Osteocyte (in vitro differentiated cells): Measurements from ENCODE around the gene MATN4. TPM values are rescaled to one million over a fixed set of nuclear protein-coding genes. Genes with fewer than 3 reads are reported as not detected.
"Not testable (repeated sequence)": the region's sequence is repeated elsewhere in the genome, so short reads cannot be mapped to it uniquely, and the experiment has no call there.

ENCODE experiments used
- DNase-seq: peaks from one replicate; pipeline ENCODE4 v3.0.0; 2021; ENCODE audit warnings: mixed read lengths; ENCODE audit not compliant: unreplicated experiment; ENCODE audit errors: extremely low spot score
- H3K27ac Mint-ChIP-seq: one replicate; pipeline ENCODE4 v1.8.0; 2021; ENCODE audit warnings: mild to moderate bottlenecking, mixed read lengths; ENCODE audit not compliant: unreplicated experiment
- H3K27me3 Mint-ChIP-seq: one replicate; pipeline ENCODE4 v1.8.0; 2021; ENCODE audit warnings: mixed read lengths; ENCODE audit not compliant: unreplicated experiment
- H3K36me3 Mint-ChIP-seq: one replicate; pipeline ENCODE4 v1.8.0; 2021; ENCODE audit warnings: mixed read lengths; ENCODE audit not compliant: unreplicated experiment
- H3K4me1 Mint-ChIP-seq: one replicate; pipeline ENCODE4 v1.8.0; 2021; ENCODE audit warnings: mixed read lengths; ENCODE audit not compliant: unreplicated experiment
- H3K4me3 Mint-ChIP-seq: one replicate; pipeline ENCODE4 v1.8.0; 2021; ENCODE audit warnings: mild to moderate bottlenecking, moderate library complexity, mixed read lengths; ENCODE audit not compliant: unreplicated experiment
- H3K9me3 Mint-ChIP-seq: one replicate; pipeline ENCODE4 v1.8.0; 2021; ENCODE audit warnings: mixed read lengths; ENCODE audit not compliant: unreplicated experiment
- CTCF ChIP-seq: fragments of 200-600 bp; sonication (generic); IDR thresholded peaks from 2 replicates; pipeline ENCODE4 v1.5.0; 2021; ENCODE audit warnings: antibody characterized with exemption, mild to moderate bottlenecking, moderate library complexity
- total RNA-seq: library from RNA; stranded (reverse); gene quantifications from 2 replicates; pipeline ENCODE4 v1.2.1, GENCODE V29; 2021

The MATN4 gene
- total RNA-seq, 1 donor from 2014 or later = not detected

GRCh38 chr20:45352729-45353128, 44.6 kb upstream of the MATN4 start:
- Mint-ChIP-seq H3K4me3 (no peak overlapping the region), H3K4me1 (peaks cover 25% of the 10 kb centered on the region), H3K9me3 (no peaks in the 10 kb centered on the region), H3K27me3 (no peaks in the 10 kb centered on the region), H3K36me3 (no peaks in the 10 kb centered on the region), H3K27ac (no peak overlapping the region)
- TF ChIP-seq CTCF = no peak
- DNase-seq = no peak

- H3K27ac Mint-ChIP-seq, DNase-seq, H3K36me3 Mint-ChIP-seq, H3K9me3 Mint-ChIP-seq, H3K27me3 Mint-ChIP-seq, H3K4me3 Mint-ChIP-seq: not testable (repeated sequence)
- H3K4me1 Mint-ChIP-seq = peaks cover 38% of the 10 kb centered on the region
These were observed 42.7 kb upstream of the MATN4 start for GRCh38 chr20:45350795-45351194.

GRCh38 chr20:45350217-45350616, 42.1 kb upstream of the MATN4 start:
- Mint-ChIP-seq H3K27me3 (no peaks in the 10 kb centered on the region), H3K36me3 (no peaks in the 10 kb centered on the region), H3K9me3 (no peaks in the 10 kb centered on the region), H3K27ac (no peak overlapping the region), H3K4me3 (no peak overlapping the region), H3K4me1 (peaks cover 40% of the 10 kb centered on the region)
- no peak for DNase-seq
- no peak for TF ChIP-seq CTCF

GRCh38 chr20:45347936-45348778, 40.1 kb upstream of the MATN4 start, which contains the start of gene SDC4:
Gene SDC4, minus strand, starts transcription at chr20:45348424. Its CDS starts 40 bp downstream, at chr20:45348384.
- peaks cover 51% of the 10 kb centered on the region for H3K4me1 Mint-ChIP-seq
- H3K9me3 Mint-ChIP-seq = no peaks in the 10 kb centered on the region
- no peak for TF ChIP-seq CTCF
- DNase-seq = no peak
- H3K27ac Mint-ChIP-seq = peak within 1 kb of the TSS; percentile 80
- peak within 1 kb of the TSS; percentile 80 for H3K4me3 Mint-ChIP-seq
- H3K27me3 Mint-ChIP-seq = no peaks in the 10 kb centered on the region
- H3K36me3 Mint-ChIP-seq = no peaks in the 10 kb centered on the region

GRCh38 chr20:45347297-45347935, 39.3 kb upstream of the MATN4 start:
- TF ChIP-seq CTCF = no peak
- Mint-ChIP-seq H3K9me3 (no peaks in the 10 kb centered on the region), H3K27me3 (no peaks in the 10 kb centered on the region), H3K27ac (peak overlapping the region; percentile 80), H3K4me1 (peaks cover 58% of the 10 kb centered on the region), H3K36me3 (no peaks in the 10 kb centered on the region), H3K4me3 (peak overlapping the region; percentile 80)
- no peak for DNase-seq
